Liver (tissue), 3 donors: ENCODE data around the gene PDE4B.

Source experiments
- EGR1 ChIP-seq, 2 donors: IDR thresholded peaks; 2 replicates each; pipeline ENCODE4 v1.6.1; 2016 to 2018; ENCODE audit warnings: antibody characterized with exemption in 2 of 2, low read depth in 2 of 2
- RAD21 ChIP-seq, 2 donors: IDR thresholded peaks; 2 replicates each; pipeline ENCODE4 v1.6.1; 2016; ENCODE audit warnings: antibody characterized with exemption in 2 of 2, mild to moderate bottlenecking in 2 of 2
- REST ChIP-seq: IDR thresholded peaks from 2 replicates; pipeline ENCODE4 v1.6.1; 2016; ENCODE audit warnings: antibody characterized with exemption, mild to moderate bottlenecking
- RXRA ChIP-seq, 2 donors: IDR thresholded peaks; 2 replicates each; pipeline ENCODE4 v1.6.1; 2017 to 2018; ENCODE audit warnings: antibody characterized with exemption in 2 of 2, mild to moderate bottlenecking in 1 of 2
- TF ChIP-seq, protein P1 (sequence below): fragments of 150-350 bp; IDR thresholded peaks from 2 replicates; pipeline ENCODE4 v1.5.1; 2017; ENCODE audit warnings: improper control_type of control experiment, low read depth, low read length; ENCODE audit not compliant: missing input control
- TF ChIP-seq, protein P2 (sequence below): IDR thresholded peaks from 2 replicates; pipeline ENCODE4 v1.6.1; 2016; ENCODE audit warnings: antibody characterized with exemption
- donor health status: healthy.
- donor health status: healthy.

DNA sequence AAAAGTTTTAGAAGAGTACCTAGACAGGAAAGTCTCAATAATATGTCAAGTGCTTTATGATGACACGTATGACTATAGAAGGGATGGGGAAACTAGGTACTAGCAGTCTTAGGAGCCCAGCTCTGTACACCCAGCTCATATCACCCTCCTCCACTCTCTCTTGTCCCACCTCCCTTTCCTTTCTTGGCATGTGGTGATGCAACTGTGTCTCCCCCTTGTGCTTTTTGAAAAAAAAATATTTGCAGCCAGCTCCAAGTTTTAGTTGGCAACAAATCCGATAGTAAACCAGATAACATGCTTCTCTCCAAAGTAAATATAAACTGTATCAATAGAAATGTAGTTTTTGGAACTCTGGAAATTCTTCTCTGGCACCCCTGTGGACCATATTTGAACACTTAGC lies 280.7 kb downstream of the PDE4B start:
- TF ChIP-seq, protein P1, sequence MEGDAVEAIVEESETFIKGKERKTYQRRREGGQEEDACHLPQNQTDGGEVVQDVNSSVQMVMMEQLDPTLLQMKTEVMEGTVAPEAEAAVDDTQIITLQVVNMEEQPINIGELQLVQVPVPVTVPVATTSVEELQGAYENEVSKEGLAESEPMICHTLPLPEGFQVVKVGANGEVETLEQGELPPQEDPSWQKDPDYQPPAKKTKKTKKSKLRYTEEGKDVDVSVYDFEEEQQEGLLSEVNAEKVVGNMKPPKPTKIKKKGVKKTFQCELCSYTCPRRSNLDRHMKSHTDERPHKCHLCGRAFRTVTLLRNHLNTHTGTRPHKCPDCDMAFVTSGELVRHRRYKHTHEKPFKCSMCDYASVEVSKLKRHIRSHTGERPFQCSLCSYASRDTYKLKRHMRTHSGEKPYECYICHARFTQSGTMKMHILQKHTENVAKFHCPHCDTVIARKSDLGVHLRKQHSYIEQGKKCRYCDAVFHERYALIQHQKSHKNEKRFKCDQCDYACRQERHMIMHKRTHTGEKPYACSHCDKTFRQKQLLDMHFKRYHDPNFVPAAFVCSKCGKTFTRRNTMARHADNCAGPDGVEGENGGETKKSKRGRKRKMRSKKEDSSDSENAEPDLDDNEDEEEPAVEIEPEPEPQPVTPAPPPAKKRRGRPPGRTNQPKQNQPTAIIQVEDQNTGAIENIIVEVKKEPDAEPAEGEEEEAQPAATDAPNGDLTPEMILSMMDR, result no peak
- no peak for TF ChIP-seq REST
- no peak for TF ChIP-seq RXRA (IDR thresholded peaks at IDR 0.05)
- TF ChIP-seq, protein P2, sequence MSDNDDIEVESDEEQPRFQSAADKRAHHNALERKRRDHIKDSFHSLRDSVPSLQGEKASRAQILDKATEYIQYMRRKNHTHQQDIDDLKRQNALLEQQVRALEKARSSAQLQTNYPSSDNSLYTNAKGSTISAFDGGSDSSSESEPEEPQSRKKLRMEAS, result no peak
- no peak for TF ChIP-seq EGR1 (IDR thresholded peaks at IDR 0.05; ENCODE audit: low read depth in 2 of 2)
- TF ChIP-seq RAD21 (IDR thresholded peaks at IDR 0.05), result no peak
